NCI-H446 (cell line): ENCODE measurements around the gene EPHA5.

ENCODE experiments used
- DNase-seq, 2 experiments: peaks; one replicate each; lab custom pipeline; 2025; lab: John Stamatoyannopoulos, UW

Gene EPHA5

DNA sequence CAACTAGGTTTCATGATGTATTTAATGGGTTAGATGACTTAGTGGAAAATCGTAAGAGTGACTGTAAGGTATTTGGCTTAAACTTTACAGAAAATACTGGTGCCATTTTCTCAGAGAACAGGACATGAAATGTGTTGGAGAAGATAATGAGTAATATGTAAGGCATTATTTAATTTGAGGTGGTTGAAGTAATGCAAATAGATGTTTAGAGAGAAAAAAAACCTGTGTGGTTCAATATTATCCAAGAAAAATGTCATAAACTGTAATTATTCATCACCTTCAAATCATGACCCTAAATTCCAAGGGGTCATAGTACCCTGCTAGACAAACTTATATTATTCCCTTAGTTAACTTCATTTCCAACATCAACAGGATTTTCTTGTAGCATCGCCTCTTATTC lies 171.7 kb downstream of the EPHA5 start:
- DNase-seq = no peak

GRCh38 chr4:65495439-65495838 lies 174.8 kb downstream of the EPHA5 start:
- DNase-seq = no peak

GRCh38 chr4:65482410-65482809 lies 187.9 kb downstream of the EPHA5 start:
- no peak for DNase-seq

GRCh38 chr4:65472531-65472930 lies 197.8 kb downstream of the EPHA5 start:
- DNase-seq = no peak

- no peak for DNase-seq
Measured at GRCh38 chr4:65467068-65467680, 203.1 kb downstream of the EPHA5 start.

DNA sequence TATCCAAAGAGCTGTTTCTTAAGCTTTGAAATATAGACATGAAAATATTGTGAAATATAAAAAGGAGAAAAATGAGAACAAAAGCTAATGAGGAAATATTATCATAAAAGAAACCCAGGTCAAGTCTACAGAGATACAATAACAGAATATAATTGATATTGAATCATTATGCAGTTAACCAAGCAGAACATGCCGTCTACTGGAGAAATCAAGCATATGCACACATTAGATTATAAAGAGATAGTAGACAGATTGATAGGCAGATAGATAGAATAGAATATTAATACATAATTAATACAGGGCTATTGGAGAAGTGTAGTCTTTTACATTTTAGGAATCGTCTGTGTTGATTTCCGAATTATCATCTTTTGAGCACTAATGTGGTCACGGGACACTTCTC lies 208.5 kb downstream of the EPHA5 start:
- DNase-seq = no peak

DNA sequence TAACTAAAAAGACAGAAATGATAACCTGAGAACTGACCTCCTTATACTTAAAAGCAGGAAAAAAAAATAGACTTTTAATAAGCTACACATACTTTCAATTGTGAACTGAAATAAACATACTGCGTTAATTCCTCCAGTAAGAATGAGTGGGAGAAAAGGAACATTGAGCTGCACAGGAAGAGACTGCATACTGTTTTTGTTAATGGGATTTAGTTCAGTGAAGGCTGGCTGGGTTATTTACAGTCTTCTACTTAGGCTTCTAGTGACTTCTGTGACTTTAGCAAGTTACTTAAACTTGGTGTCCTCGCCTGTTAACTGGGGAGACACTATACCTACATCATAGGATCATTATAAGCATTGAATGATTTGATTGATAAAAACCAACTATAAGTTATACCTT lies 213.3 kb downstream of the EPHA5 start:
- no peak for DNase-seq

- no peak for DNase-seq
Measured at GRCh38 chr4:65456579-65456978, 213.7 kb downstream of the EPHA5 start.

DNA sequence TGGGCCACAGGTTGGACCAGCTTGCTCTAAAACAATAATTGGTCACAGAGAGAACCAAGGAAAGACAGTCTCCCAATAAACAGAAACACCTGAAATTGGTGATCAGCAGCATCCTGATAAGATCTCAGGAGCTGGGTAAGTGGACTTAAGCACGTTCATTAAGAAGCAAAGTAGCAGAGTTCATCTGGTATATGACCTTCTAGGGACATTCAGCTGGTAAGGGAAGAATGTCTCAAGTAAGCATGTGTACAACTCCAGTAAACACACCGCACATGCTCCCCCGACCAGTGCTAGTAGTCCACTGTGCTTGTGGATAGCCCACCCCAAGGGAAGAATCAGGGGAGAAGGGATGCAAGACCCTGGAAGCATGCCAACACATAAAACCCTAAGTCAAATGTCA lies 216.9 kb downstream of the EPHA5 start:
- DNase-seq = no peak

- DNase-seq = no peak
Measured at GRCh38 chr4:65450899-65451298, 219.4 kb downstream of the EPHA5 start.

GRCh38 chr4:65437102-65437501 lies 233.2 kb downstream of the EPHA5 start:
- DNase-seq = peak in 1 of 2 experiments; percentile 2

DNA sequence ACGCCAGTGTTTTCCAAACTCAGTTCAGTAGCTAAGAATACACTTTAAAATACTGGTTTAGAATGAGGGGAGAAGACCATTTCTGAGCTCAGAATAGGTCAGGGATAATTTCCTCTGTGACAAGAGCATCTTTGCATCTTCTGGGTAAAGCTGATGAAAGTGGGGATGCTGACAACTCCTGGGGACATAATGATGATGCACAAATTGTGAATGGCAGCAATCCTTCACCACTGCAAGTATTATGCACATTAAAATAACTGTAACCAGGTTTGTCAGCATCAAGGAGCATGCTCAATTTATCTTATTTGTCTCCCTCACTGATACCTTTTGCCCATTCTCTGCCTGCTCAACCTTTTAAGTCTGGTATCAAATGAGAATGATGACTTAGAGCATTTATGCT lies 248.2 kb downstream of the EPHA5 start:
- DNase-seq = no peak

DNA sequence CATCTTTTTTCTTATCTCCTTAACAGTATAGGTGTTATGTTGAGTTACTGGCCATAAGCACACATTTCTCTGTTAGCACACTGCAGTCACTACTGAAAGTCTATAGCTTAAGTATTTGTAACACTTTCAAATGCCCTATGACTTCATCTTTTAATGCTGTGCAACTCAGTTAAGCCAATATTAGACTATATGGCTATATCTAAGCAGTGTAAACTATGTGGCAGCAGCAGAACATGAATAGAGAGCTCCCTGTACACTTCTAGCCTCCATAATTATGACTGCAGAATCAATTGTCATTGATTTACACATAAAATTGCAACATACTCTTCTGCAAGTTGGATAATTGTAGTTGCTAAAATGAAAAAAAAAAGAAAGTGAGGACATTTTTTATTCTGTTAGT lies 250.3 kb downstream of the EPHA5 start:
- no peak for DNase-seq

DNA sequence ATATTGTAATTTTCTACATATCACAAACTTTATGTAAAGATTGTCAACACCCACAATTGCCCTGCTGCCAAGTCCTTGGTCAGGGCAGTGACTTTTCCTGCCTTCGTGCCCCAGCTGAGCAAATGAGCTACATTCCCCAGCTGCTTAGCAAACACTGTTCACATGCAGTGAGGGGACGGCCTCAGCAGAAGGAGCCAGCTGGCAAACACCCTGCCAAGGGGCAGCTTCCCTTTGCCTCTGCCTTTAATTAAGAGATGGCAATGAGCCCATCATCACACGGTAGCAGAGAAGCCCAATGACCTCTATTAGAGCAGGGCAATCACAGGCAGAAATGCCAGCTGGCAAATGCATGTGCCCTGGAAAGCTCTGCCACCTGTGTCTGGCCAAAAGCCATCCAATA lies 253.4 kb downstream of the EPHA5 start:
- peak; percentile 84 to 96 for DNase-seq

GRCh38 chr4:65407483-65407882 lies 262.8 kb downstream of the EPHA5 start:
- no peak for DNase-seq

- no peak for DNase-seq
Measured at GRCh38 chr4:65401083-65401482, 269.2 kb downstream of the EPHA5 start.

DNA sequence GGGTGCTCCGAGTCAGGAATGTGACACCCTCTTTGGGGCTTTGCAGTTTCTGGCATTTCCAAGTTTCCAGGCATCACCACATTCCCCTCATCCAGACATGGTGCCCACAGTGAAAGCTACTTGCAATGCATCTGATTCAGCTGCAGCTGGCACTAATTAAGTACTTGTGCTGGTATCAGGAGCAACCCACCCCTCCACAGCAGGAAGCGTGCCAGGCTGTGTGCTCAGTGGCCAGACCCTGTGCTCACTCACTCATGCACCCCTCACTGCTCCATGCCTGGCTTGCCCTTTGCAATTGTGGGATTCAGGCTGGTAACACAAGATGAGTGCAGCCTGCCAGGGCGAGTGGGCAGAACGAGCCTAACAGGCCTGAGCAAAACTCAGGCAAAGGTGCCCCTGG lies 271.2 kb downstream of the EPHA5 start:
- DNase-seq = peak in 1 of 2 experiments; percentile 15

DNA sequence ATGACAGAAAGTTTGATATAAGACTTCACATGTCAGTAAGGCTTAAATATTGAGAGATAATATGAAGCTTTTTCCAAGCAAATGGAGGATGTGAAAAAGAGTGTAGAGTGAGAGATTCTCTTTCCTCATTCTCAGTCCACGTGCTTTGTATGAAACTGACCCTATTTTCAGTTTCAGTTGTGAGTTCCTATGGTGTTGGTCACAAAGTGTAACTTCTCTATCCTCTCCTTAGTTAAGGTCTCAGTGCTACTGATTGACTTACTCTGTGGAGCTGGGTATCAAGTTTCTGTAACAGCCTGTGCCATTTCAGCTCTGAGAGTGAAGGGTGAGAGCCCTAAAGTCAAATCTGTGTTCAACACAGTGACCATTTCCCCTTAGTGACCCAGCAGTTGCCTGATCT lies 277.2 kb downstream of the EPHA5 start:
- no peak for DNase-seq

GRCh38 chr4:65392488-65392887 lies 277.8 kb downstream of the EPHA5 start:
- DNase-seq = no peak

DNA sequence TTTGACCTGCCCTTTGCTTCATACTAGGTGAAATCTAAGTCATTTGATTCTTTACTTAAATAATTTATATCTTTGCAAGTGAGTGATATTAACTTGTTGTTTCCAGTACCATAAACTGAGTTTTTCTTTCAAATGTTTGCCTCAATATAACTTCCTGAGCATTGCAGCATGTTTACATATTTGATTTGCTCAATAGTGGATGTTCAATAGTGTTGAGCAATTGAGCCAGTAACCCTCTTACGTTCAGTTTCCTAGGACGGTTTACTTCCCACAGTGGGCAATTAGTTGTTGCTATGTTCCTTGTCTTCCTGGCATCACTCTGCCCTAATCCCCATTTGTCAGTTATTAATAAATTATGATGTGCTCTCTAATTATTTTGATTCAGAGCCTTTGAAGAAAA lies 278.5 kb downstream of the EPHA5 start:
- peak in 1 of 2 experiments; percentile 30 for DNase-seq

DNA sequence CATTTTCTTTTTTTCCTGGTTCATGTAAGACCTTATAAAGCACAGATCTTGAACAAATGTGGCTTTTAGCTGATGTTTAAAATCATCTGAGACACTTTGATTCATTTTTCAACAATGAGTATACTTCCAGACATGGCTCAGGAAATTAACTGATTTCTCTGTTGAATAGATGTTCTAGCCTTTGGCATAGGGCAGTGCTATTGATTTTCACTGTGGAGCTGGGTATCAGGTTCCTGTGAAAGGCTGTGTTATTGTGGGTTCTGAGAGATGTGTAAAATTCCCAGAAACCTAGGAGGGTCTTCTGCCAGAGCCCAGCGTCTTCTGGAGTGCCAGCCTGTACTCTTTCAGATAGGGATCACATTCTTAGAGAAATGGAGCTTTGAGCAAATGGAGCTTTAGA lies 278.9 kb downstream of the EPHA5 start:
- peak in 1 of 2 experiments; percentile 2 for DNase-seq

GRCh38 chr4:65386927-65387326 lies 283.4 kb downstream of the EPHA5 start:
- DNase-seq = no peak

DNA sequence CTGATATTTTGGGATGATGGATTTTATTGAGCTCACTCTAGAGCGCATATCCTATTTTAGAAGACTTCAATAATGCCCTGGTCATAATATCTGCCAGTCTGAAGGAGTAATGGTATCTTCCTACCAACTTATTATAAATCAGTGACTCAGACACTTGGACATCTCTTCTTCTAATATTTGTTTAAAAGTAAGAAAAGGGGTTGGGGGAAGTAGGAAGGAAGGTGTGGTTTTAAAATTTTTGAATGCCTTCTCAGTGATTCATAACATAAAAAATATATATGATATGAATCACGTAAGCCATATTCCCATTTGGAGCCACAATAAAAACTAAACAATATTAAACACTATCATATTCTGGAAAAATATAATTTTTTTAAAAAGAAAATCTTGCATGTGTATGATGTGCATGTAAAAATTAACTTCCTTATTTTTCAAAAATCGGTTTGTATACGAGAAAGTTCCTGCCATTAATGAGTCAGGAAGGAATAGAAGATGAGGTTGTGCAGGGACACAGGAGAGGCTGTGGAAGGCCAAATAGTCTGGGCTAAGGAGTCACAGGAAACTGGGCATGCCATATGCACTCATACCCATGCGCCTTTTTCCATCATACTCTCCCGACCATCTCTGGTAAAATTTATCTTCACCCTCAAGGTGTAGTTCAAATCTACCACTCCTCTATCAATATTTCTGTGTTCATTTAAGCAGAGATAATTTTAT lies 286.5 kb downstream of the EPHA5 start:
- DNase-seq = no peak

GRCh38 chr4:65381648-65382047 lies 288.6 kb downstream of the EPHA5 start:
- no peak for DNase-seq
